GM18907 (cell line): ENCODE results near the gene COMMD9.

Source experiments
- ATAC-seq: cut with Tn5 transposase; IDR thresholded peaks from one replicate; pipeline ENCODE4 v1.9.1; 2021; ENCODE audit warnings: mild to moderate bottlenecking, moderate library complexity; ENCODE audit not compliant: unreplicated experiment

Gene COMMD9

DNA sequence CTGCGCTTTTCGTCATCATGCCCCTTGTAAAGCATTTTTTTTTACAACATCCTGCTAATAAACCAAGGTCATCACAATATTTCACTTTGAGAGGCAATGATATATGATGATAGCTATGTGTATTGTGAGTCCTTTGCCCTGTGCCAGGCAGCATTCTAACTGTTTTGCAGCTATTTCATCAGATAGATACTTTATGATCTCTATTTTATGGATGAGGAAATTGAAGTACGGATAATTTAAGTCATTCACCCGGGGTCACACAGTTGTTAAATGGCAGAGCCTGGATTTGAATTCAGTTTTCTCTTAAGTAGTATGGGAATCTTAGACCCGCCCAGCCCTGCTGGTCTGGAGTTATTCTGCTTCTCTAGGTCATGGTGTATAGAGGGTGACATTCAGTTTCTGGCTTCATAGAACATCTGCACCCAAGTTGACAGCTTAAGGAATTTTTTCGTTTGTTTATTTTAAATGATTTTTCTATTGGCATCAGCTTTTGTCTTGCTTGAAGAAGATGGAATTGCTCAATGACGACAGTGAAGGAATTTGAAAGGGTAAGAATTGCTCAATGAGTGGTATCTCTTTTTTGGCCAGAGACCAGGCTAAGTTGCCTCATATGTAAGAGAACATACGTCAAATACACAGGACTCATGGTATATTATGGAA, 7.8 kb upstream of the COMMD9 start:
- ATAC-seq, result no peak

DNA sequence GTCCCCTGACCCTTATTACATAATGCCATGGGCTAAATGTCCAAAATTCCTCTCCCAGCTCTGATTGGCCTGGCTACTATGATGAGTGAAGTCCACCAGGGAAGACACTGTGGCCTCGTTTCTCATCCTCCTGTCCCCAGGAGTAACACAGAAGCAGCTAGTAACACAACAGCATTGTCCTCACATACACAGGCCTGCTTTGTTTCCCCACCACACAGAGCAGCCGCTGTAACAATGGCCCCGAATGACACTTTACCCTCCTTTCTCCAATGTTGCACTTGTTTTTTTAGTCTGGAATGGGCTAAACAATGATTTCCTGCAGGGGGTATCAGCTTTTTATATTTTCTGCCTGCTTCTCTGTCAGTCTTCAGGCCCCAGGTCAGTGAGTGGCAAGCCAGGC, 6.7 kb upstream of the COMMD9 start, which contains the start of gene PRR5L:
Gene PRR5L, plus strand, starts transcription at position 363 of the 400 bp plus-strand sequence. CDS start 104,834 bp downstream, outside the sequence.
- no peak for ATAC-seq

DNA sequence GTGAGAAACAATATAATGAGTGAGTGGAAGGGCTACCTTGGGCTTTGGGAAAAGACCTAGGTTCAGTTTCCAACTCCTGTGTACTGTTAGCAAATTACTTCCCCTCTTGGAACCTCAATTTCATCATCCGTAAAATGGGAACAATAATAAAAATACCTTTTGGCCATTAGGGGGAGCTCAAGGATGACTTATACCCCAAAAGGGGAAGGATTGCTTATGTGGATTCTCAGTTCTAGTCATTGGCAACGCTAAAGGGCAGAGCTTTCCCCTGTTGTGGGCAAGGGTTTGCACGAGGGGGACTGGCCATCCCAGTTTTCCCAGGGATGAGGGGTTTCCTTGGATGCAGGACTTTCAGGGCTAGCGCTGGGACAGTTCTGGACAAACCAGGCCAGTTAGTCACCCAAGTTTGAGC, 3.1 kb upstream of the COMMD9 start:
- ATAC-seq, result peak; percentile 25

DNA sequence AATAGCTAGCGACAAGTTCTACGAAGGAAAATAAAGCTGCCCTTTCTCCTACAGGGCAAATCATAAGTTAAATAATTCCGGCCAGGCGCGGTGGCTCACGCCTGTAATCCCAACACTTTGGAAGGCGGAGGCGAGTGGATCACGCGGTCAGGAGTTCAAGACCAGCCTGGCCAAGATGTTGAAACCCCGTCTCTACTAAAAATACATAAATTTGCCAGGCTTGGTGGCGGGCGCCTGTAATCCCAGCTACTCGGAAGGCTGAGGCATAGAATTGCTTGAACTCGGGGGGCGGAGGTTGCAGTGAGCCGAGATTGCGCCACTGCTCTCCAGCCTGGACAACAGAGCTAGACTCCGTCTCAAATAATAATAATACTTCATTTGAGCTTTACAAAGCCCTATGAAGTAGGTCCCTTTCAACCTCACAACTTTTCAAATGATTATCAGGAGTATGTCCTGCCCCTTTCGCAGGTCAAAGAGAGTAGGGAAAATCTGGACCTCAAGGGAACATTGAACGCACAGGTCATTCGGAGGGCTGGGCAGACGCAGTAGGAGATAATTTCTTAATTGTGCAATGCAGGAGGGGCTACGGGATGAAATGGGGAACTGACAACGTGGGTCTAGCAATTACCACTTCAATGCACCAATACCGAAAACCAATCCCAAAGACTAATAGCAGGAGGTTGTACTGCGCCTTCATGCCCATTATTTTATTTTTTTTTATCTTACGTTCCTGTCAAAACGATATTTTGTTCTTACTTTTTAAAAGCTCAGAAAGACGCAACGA, 590 bp downstream of the COMMD9 start:
- no peak for ATAC-seq

DNA sequence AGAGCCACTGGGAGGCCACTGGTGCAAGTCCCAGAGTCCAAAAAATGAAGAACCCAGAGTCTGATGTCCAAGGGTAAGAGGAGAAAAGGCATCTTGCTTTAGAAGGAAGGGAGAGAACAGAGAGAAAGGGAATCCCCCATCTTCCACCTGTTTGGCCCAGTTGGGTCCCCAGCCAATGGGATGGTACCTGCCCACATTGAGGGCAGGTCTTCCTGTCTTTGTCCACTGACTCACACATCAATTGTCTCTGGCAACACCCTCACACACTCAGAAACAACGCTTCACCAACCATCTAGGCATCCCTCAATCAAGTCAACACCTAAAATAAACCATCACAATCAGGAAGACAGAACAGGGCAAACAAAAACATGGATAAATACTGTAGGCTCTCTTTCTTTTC, 6.3 kb downstream of the COMMD9 start:
- no peak for ATAC-seq

DNA sequence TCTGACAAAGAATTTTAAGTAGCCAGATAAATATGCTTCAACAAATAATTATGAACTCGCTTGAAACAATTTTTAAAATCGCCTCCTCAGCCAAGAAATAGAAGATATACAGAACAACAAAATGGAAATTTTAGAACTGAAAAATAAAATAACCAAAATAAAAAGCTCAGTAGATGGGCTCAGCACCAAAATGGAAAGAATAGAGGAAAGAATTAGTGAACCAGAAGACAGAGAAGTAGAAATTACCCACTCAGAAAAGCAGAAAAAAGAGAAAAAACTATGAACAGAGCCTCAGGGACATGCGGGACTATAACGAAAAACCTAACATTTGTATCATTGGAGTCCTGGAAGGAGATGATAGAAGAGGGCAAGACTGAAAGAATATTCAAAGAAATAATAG, 7.4 kb downstream of the COMMD9 start:
- ATAC-seq, result no peak

DNA sequence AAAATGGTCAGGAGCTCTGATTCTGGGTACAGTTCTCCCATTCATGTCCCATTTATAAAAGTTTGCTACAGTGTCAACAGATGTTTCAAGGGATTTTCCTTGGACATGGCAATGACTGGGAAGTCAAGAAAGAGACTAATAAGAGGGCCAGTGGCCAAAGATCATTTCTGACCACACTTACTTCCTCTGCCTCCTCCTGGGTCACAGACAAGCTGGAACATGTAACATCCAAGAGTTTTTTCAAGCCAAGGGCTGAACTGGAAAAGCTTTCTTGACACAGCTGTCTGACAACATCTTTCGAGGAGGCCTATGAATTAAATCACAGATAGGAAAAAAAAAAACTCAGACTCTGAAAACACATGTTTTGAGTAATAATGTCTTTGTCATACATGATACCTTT, 8.7 kb downstream of the COMMD9 start:
- no peak for ATAC-seq

DNA sequence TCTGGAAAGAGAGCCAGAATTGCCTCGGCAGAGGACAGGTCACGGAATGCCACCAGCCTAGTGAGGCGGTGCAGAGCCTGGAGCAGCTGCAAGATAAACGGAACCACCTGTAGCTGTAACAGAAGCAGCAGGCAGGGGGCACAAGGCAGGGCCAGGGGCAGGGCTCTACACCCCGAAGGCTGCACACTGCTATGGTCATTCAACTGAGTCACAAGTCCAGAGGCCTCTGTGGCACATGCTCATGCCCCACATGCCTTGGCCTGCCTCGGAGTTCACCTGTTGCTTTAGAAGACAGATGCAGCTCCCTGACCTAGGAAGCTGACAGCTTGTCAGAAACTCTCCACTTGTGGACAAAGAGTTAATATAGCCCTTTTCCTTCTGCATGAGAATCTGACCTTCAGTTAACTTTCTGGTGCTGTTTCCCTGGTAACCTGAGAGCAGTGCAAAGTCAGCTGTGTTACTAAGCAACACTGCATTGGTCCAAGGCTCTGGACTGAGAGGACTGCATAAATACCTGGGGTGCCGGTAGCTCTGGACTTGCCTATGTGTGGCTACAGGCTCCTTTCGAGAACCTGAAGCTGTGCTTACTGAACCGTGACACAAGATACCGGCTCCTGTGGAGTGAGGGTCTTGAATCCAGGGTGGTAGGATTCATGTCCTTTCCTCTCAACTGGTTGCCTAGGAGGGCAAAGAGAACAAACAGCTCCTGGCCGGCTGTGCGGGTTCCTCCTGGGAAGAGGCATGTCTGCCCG, 10.5 kb downstream of the COMMD9 start:
- ATAC-seq, result no peak

DNA sequence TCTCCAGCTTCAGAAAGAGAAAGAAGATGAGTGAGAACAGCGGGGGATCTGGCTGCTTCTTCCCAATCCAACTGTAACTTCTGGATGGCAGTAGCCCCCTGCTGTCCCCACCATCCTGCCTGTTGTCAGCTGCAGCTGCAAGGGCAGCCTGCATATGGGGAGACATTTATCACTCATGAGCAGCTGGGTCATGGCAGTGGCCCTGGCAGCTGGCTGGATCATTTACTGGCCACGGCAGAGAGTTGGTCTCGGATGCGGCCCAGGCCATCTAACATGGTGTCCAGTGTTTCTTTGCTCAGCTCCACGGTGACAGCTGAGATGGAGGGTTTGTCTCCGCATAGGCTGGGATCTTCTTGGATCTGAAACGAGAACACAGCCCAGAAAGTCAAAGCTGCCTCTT, 14.8 kb downstream of the COMMD9 start:
- ATAC-seq, result no peak

DNA sequence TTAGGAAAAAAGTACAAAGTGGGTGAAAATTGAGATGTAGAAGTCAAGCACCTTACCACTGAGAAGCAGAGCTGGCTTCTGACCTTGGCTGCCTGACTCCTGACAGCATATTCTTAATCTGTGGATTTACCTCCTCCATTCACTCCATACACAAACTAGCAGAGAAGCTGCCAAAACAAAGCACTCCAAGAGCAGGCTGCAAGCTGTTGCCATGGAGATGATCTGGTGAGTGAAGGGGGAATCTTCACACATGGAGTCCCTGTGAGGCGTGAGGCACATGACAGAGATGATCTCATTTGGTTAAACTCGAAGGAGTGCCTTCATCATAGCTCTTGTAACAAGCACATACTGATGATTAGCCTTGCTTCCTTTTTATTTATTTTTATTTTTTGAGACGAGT, 16.1 kb downstream of the COMMD9 start:
- no peak for ATAC-seq

DNA sequence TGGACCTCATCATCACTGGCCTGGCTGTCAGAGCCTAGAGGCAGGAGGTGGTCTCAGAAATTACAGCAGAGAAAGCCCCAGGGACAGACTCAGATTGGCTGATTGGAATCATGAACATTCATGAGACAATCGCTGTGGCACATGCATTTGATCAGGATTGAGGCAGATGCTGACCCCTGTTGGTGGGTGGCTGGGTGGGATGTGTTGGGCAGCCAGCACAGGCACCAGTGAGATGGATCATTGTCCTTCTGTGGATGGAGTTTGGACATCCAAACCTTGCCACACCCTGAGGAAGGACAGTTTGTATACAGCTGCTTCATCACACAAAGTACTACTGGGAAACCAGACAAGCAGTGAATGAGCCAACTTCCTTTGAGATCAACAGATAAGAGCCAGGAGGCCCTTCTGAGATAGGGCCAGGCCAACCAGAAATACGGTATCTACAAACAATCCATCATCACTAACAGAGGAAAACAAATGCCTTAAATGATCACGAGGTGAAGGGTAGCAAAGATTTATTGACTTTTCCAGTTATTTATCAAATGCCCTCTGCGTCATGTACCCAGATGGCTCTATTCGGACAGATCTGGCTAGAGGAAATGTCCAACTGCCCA, 17.3 kb downstream of the COMMD9 start:
- no peak for ATAC-seq

DNA sequence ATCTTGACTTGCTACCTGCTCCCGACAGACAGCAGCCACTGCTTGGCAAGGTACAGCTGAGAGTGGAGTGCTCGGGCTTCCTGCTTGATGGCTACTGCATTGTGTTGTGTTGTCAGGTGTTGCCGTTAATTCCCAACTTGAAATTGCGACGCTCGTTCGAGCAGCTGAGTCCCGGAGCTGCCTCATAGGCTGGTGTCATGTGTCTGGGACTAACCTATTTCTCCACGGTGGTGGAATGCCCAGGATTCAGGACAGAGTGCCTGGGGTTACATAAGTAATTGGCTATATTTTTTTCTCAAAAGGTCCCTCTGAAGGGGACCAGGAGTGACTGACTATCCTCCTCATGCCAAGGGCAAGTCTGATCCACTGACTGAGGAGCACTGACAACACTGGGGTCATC, 18.5 kb downstream of the COMMD9 start:
- ATAC-seq, result no peak

DNA sequence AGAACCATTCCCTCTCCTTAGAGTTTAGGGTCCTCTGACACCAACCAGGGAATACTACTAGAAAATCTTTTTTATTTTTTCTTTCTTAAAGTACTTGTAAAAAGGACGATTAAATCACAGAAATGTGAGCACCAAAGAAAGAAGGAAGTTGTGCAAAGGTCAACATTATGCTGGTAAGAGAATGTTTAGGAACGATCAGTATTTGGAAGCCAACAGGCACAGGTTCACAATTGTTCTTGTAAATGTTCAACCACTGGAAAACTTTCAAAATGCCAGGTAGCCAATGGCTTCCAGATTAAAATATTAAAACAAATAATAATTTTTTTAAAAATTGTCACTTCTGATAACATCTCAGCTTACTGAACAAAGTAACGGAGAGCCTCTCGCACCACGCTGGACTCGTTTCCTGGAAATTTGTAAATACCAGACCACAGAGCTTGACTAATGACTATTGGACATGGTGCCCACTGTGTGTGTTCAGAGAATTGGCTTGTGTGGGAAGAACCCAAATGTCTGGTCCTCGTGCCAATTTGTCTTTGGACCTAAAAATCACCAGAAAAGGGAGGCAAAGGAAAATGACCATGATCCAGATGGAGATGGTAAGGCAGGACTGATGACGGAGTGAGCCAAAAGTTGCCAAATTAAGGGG, 20.8 kb downstream of the COMMD9 start:
- ATAC-seq, result no peak

DNA sequence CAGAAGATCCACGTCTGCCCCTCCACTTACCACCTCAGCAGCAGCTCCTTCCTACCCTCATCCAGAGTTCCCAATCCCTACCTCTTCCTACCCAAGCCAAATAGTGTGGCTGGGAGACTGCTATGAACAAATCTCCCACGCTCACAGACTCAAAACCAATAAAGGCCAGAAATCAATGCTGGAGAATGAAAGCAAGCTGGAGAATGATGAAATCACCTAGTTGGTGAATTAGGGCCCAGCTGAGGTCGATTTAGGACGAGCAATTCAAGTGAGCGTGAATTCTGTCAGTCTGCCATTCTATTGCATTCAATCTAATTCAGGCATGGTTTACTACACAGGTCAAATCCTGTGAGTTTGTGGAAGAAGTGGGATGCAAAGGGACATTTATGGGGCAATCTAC, 22.5 kb downstream of the COMMD9 start:
- no peak for ATAC-seq

DNA sequence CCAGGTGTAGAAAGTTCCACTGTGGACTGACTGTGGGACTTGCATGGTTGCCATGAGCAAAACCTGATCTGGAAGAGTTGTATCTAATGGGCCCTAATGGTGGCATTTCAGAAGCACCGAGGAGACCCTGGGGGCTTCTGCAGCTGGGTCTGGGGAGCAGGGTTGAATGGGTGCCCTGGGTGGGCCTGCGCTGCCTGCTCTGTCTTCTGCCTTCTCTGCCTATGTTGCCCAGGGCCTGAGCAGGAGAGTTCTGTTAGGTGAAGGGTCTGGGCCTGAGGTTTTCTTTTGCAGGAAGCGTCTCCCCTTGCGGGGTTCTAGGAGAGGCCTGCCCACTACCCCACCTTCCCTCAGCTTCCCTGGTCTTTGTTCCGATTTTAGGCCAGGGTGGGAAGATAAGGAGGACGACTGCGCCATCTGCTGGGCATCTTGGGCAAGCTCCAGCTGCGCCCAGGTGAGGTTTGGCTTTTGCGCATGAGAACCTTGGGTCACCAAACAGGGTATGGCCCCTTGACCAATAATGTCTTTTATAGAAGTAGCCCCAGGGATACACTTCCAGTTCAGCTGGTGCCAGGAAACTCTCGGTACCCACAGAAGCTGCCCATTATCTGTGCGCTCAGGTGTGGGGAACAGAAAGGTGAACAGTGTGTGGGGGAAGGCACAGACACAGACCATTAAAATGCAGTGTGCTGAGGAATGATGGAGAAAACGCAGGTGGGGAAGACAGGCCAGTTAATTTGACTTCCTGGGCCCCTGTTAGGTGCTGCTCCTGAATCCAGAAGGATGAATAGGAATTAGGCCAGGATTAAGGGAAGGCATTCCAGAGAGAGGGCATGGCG, 23.2 kb downstream of the COMMD9 start:
- peak; percentile 77 for ATAC-seq

DNA sequence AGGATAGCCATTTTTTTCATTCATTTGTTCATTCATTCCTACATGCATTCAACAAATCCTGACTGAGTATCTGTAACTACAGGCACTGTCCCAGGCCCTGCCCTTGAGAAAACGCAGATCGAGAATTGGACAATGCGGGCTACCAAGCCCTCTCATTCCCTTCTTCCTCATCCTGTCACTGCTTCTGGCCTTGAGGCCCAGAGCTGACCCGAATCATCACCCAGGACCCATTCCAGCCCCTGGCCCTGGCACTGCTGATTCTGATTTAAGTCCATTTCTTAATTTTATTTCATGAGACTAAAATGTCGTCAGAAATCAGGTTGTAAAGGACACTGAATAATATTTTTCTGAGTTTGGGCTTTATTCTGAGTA, 24.3 kb downstream of the COMMD9 start:
- no peak for ATAC-seq

DNA sequence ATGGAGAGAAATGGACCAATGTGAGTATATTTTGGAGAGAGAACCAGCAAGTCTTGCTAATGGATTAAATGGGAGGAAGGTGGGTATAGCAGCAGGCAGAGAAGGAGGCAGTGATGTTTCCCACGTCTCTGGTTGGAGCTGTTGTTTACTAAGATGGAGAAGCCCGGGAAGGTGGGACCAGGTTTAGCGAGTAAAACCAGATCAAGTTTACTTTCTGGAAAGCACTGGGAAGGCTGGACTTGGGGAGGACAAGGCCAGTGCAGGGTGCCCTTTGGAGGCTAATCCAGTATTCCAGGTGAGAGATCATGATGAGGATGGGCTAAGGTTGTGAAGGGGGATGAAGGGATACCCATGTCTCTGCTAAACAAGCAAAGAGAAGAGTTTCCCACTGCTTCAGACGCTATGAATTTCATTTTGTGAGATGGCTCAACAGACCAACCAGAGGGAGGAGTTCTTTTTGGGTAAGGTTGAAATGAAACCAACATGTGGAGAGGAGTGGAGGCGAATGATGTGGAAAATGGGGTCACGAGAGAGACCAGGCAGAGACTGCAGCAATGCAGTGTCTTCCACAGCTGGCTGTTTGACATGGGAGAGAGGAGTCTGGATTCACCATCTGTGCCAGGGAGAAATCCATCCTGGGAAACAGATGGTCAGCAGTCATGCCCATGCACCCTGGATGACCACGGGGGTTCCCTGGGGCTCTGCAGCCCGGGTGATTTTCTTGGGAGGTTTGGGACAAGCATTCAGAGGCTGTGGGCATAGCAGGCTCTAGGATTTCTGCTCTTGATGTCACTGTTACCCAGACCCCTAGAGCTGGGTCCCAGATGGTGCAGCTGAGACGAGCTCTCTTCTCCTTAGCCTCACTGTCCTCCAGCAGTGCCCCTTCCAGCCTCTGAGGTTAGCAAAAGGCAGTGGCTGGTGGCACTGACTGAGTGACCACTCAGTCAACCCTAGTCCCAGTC, 24.9 kb downstream of the COMMD9 start:
- no peak for ATAC-seq

DNA sequence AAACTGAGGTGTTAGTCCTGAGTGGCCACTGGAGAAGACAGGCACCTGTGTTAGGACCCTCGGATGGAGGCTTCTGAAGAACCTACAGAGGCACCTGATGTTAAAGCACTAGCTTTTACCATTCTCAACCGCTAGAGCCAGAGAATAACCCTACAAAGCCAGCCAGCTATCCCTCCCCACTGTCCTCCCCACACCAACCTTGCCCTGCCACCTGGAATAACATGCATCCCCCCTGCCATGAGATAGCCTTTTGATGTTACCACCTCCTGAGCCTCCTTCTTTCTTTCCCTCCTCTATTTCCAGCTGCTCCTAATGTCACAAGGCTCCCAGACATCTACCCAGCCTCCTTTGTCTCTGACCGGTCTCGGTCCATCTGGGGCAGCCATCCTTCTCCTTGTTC, 28.1 kb downstream of the COMMD9 start:
- ATAC-seq, result no peak
